AG09309 (cell line): ENCODE data around the gene ART4.

ENCODE experiments used
- DNase-seq: peaks from one replicate; pipeline ENCODE4 v3.0.0-alpha.2; 2010; ENCODE audit warnings: low read depth
- H3K4me3 ChIP-seq: 2 replicates; pipeline ENCODE4 v1.5.1; 2011; ENCODE audit warnings: mild to moderate bottlenecking, low read depth, low read length, moderate library complexity; ENCODE audit not compliant: control insufficient read depth
- TF ChIP-seq, protein P1 (sequence below): IDR thresholded peaks from 2 replicates; pipeline ENCODE4 v1.5.1; 2011; ENCODE audit warnings: mild to moderate bottlenecking, low read depth, low read length, inconsistent platforms; ENCODE audit not compliant: insufficient read depth, control insufficient read depth; ENCODE audit errors: missing control alignments

ART4 gene

DNA sequence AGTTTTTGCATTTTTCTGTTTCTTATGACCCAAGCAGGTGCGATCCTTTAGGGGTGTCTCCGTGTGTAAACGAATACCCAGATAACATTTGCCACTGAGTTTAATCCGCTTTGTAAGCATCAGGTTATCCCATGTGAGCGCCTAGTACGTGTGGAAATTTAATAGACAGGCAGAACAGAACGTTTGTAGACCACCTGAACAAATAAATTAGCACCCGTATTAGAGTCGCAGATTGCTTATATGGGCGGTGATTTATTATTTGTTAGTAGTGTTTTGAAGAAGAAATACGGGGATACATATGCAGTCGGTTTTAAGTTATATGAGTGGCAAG lies 39.5 kb downstream of the ART4 start:
- H3K4me3 ChIP-seq = peak overlapping the region; percentile 95
- no peak for DNase-seq
- TF ChIP-seq, protein P1, sequence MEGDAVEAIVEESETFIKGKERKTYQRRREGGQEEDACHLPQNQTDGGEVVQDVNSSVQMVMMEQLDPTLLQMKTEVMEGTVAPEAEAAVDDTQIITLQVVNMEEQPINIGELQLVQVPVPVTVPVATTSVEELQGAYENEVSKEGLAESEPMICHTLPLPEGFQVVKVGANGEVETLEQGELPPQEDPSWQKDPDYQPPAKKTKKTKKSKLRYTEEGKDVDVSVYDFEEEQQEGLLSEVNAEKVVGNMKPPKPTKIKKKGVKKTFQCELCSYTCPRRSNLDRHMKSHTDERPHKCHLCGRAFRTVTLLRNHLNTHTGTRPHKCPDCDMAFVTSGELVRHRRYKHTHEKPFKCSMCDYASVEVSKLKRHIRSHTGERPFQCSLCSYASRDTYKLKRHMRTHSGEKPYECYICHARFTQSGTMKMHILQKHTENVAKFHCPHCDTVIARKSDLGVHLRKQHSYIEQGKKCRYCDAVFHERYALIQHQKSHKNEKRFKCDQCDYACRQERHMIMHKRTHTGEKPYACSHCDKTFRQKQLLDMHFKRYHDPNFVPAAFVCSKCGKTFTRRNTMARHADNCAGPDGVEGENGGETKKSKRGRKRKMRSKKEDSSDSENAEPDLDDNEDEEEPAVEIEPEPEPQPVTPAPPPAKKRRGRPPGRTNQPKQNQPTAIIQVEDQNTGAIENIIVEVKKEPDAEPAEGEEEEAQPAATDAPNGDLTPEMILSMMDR = no peak

DNA sequence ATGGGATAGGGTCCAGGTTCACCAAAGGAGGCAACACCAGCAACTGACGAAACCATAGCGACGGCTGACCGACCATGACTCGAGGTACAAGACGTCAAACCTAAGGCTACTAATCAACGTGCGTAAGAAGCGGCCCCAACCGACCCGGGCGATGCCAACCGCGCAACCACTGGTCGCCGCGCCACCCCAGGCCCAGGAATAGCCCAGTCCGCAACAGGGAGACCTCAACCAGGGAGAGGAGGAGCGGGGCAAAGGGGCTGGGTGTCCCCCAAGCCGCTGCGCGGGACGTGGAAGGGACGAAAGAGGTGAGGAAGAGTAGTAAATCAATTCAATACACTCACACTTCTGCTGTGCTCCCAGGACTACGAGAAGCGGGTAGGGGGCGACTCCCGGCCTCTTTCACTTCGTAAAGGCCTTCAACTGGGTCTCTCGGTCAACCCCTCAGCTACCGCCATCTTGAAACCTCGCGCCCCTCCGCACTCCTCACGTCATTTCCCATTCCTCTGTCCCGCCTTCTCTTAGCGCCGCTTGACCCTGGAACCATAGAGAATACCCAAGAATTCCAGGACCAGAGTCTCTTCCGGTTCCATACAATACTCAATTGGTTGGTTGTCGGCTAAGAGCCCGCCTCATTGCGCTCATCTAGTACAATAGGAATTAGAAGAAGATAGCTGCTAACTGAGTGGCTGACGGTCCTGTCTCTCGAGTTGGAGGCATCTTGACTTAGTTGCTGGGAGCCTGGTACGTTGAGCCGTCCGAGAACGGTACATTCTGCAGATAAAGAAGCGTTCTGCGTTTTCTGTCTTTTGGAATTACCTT lies 40.1 kb downstream of the ART4 start, which contains the start of the genes C12orf60 and WBP11:
C12orf60 (plus strand) TSS at position 660 of the 819 bp plus-strand sequence. CDS start 19,266 bp downstream, outside the sequence.
WBP11 (minus strand) TSS at position 468 of the 819 bp plus-strand sequence. CDS start 2,095 bp downstream, outside the sequence.
- TF ChIP-seq, protein P1 = no peak
- peak within 1 kb of the TSS; percentile 95 for H3K4me3 ChIP-seq
- DNase-seq = peak; percentile 97

DNA sequence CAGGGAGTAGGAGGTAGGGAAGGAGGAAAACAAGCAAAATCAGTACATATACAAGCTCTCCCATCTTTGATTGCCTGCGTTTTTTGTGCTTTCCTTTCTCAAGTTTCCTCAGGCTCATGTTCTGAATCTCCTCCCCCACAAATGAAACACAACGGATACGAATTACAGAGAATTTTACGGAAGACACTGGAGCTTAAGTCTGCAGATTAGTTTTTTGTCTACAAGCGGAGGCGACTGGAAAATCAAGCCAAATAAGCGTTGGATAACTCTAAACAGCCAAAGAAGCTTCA lies 40.7 kb downstream of the ART4 start:
- peak overlapping the region; percentile 95 for H3K4me3 ChIP-seq
- no peak for DNase-seq
- TF ChIP-seq, protein P1 = no peak

DNA sequence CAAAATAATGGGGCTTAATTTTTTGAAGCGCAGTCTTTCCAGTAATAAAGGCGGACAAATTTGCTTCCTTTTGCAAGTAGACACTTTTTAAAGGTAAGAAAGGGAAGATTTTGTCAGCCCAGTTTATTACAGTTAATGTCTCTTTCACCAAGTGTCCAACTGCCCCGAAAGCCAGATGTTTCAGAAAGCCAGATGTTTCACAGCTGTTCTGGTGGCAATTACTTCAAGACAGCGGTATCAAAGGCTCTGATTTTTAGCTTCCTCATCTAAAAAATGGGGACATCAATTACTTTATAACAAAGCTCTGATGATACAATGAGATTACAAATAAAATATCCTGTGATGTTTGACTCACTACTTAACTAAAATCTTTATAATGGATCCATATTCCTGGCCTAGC lies 41.1 kb downstream of the ART4 start:
- TF ChIP-seq, protein P1 = no peak
- peak overlapping the region; percentile 95 for H3K4me3 ChIP-seq
- no peak for DNase-seq

DNA sequence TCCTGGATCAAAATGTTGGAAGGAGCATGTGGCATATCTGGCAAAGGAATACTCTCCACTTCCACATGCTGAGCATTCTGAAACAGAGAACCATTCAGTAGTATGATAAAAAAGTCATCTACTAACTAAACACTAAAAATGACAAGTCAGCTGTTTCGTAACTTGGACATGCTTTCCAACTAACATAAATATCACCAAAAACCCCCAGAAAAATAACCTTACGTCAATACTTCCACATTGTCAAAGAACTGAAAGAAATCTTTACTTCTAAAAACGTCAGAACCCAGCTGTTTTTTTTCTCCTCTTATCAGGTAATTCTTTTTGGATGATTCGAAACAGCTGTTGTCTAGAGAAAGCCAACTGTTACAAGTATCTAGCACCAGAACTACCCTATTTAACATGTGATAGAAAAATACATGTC lies 48.3 kb downstream of the ART4 start:
- TF ChIP-seq, protein P1 = no peak
- no peak for DNase-seq
- H3K4me3 ChIP-seq = no peak overlapping the region

DNA sequence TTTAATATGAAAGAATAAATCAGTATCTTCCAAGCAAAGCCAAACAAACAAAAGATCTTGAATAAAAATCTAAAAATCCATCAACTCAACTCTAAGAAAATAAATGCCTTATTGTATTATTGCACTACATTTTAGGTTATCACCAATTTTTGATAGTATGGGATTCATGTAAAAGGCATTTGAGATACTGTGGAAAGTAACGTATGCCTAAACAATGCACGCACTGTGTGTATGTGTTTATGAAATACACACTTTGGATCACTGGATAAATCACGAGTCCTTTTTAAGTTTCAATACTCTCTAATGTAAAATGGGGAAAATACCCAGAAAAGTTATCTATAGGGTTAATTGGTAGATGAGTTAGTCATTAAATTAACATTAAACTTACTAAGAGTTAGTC lies 57.8 kb downstream of the ART4 start:
- H3K4me3 ChIP-seq = no peak overlapping the region
- TF ChIP-seq, protein P1 = no peak
- DNase-seq = no peak

DNA sequence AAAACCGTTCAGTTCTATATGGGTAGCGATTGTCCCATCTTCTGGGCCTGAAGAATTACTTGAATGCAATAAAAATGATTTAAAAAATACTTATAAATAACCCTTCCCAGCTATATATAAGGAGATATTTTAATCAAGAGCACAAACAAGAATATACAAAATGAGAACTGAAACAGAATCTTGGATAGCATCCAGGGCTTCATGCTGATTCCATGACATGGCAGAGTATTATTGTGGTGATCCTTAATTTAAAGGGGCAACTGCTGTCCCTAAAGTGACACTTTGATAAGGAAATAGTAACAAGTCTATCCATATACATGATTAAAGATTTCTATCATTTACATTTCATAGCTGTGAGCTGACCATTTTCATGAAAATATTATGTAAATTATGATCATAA lies 58.9 kb downstream of the ART4 start:
- DNase-seq = no peak
- H3K4me3 ChIP-seq = no peak overlapping the region
- TF ChIP-seq, protein P1 = no peak
